Cardiac muscle cell (in vitro differentiated cells and primary cell): ENCODE data around the gene DUS4L. TPM values are rescaled to one million over a fixed set of nuclear protein-coding genes. Genes with fewer than 3 reads are reported as not detected.

Experiments used
- DNase-seq, 2 donors: peaks; one replicate each; pipeline versions ENCODE4 v3.0.0 to v3.0.0-alpha.2; 2010 to 2017; ENCODE audit warnings: low read depth in 1 of 2, low spot score in 1 of 2
- H3K27ac ChIP-seq: fragments of 200-600 bp; sonication (generic); 2 replicates; pipeline ENCODE4 v1.5.1; 2016
- H3K27me3 ChIP-seq: fragments of 200-600 bp; sonication (generic); 2 replicates; pipeline ENCODE4 v1.6.0; 2016; ENCODE audit warnings: control low read depth
- H3K36me3 ChIP-seq: fragments of 200-600 bp; sonication (generic); 2 replicates; pipeline ENCODE4 v1.5.1; 2016; ENCODE audit warnings: control low read depth
- H3K4me1 ChIP-seq: fragments of 200-600 bp; sonication (generic); 2 replicates; pipeline ENCODE4 v1.8.1; 2017; ENCODE audit warnings: low read depth, mild to moderate bottlenecking, mixed run types
- H3K4me3 ChIP-seq: fragments of 200-600 bp; sonication (generic); 2 replicates; pipeline ENCODE4 v1.5.1; 2016; ENCODE audit warnings: mild to moderate bottlenecking
- H3K9me3 ChIP-seq: fragments of 200-600 bp; sonication (generic); 2 replicates; pipeline ENCODE4 v1.5.1; 2017; ENCODE audit warnings: low read depth, mild to moderate bottlenecking, control low read depth
- CTCF ChIP-seq: IDR thresholded peaks from 2 replicates; pipeline ENCODE4 v1.5.1; 2012; ENCODE audit warnings: low read depth, mild to moderate bottlenecking, low read length
- polyA plus RNA-seq: library from polyadenylated mRNA; unstranded; fragments of >200 nt; fragmentation: Nextera tagmentation; extraction: Ambion mirVana; gene quantifications from 2 replicates; pipeline ENCODE4 v1.2.1, GENCODE V29; 2016
- total RNA-seq: library from RNA; depleted of rRNA; stranded (reverse); fragments of >200 nt; gene quantifications from 2 replicates; pipeline ENCODE4 v1.2.3, GENCODE V29; 2016

Gene DUS4L
- total and polyA plus RNA-seq, 2 experiments from 2014 or later = 12.8 to 22.5 TPM

GRCh38 chr7:107597953-107598352 is 34.2 kb downstream of the DUS4L start:
- H3K27ac ChIP-seq = no peak overlapping the region
- TF ChIP-seq CTCF = no peak
- H3K27me3 ChIP-seq = no peaks in the 10 kb centered on the region
- no peak overlapping the region for H3K4me3 ChIP-seq
- no peak for DNase-seq
- peaks cover 34% of the 10 kb centered on the region for H3K36me3 ChIP-seq
- H3K9me3 ChIP-seq = no peaks in the 10 kb centered on the region
- no peaks in the 10 kb centered on the region for H3K4me1 ChIP-seq

DNA sequence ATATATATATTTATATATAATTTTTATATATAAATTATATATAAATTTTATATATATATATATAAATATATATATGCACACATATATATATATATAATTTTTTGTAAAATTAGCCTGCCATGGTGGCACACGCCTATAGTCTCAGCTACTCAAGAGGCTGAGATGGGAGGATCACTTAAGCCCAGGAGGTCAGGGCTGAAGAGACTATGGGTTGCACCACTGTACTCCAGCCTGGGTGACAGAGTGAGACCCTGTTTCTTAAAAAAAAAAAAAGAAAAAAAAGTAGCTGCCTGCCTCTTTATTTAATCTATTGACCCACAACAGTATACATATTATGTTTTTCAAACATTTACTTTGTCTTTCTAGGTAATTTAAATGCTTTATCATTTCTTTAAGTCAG is 35.5 kb downstream of the DUS4L start:
- Histone ChIP-seq H3K4me1 (no peaks in the 10 kb centered on the region), H3K27me3 (no peaks in the 10 kb centered on the region), H3K36me3 (peaks cover 34% of the 10 kb centered on the region), H3K27ac (no peak overlapping the region), H3K4me3 (no peak overlapping the region), H3K9me3 (no peaks in the 10 kb centered on the region)
- DNase-seq = no peak
- TF ChIP-seq CTCF = no peak

GRCh38 chr7:107600816-107601215 is 37.0 kb downstream of the DUS4L start:
- no peak for TF ChIP-seq CTCF
- no peaks in the 10 kb centered on the region for H3K9me3 ChIP-seq
- peaks cover 24% of the 10 kb centered on the region for H3K36me3 ChIP-seq
- H3K27ac ChIP-seq = no peak overlapping the region
- no peak for DNase-seq
- H3K4me1 ChIP-seq = no peaks in the 10 kb centered on the region
- H3K27me3 ChIP-seq = no peaks in the 10 kb centered on the region
- H3K4me3 ChIP-seq = no peak overlapping the region

GRCh38 chr7:107605218-107605815 is 41.5 kb downstream of the DUS4L start:
- no peak for DNase-seq
- Histone ChIP-seq H3K9me3 (no peaks in the 10 kb centered on the region), H3K27me3 (no peaks in the 10 kb centered on the region), H3K27ac (no peak overlapping the region), H3K4me3 (no peak overlapping the region), H3K4me1 (no peaks in the 10 kb centered on the region), H3K36me3 (peaks cover 17% of the 10 kb centered on the region)
- TF ChIP-seq CTCF = no peak

- Histone ChIP-seq H3K9me3 (no peaks in the 10 kb centered on the region), H3K27me3 (no peaks in the 10 kb centered on the region), H3K27ac (no peak overlapping the region), H3K4me3 (no peak overlapping the region), H3K4me1 (no peaks in the 10 kb centered on the region), H3K36me3 (peaks cover 8% of the 10 kb centered on the region)
- TF ChIP-seq CTCF = no peak
- no peak for DNase-seq
These were observed 42.5 kb downstream of the DUS4L start for GRCh38 chr7:107606303-107606702.
